Heart left ventricle (tissue), 16 donors: ENCODE measurements around the gene KRT76. TPM values are rescaled to one million over a fixed set of nuclear protein-coding genes. Genes with fewer than 3 reads are reported as not detected.

Experiments used
- ATAC-seq, 4 donors: fragments of 200-7000 bp; cut with Tn5 transposase; one replicate each; pipeline ENCODE4 v1.9.1; 2020 to 2022; ENCODE audit warnings: moderate library complexity in 4 of 4, mild to moderate bottlenecking in 3 of 4, moderate number of reproducible peaks in 1 of 4
- DNase-seq, 5 donors: peaks; one replicate each; pipeline ENCODE4 v3.0.0-alpha.2; 2020
- H3K27ac ChIP-seq, 12 donors: fragments of 200-600 bp; sonication (generic) in 4 of 12; one replicate each; pipeline versions ENCODE4 v1.5.0 to v1.8.0; 2016 to 2022; ENCODE audit warnings: mild to moderate bottlenecking in 2 of 12
- H3K27me3 ChIP-seq, 9 donors: fragments of 200-600 bp; sonication (generic) in 2 of 9; one replicate each; pipeline versions ENCODE4 v1.5.1 to v1.8.0; 2016 to 2022; ENCODE audit warnings: mild to moderate bottlenecking in 3 of 9
- H3K36me3 ChIP-seq, 9 donors: fragments of 200-600 bp; sonication (generic) in 2 of 9; one replicate each; pipeline versions ENCODE4 v1.5.0 to v1.8.0; 2018 to 2022; ENCODE audit warnings: mild to moderate bottlenecking in 2 of 9
- H3K4me1 ChIP-seq, 12 donors: fragments of 200-600 bp; sonication (generic) in 4 of 12; one replicate each; pipeline versions ENCODE4 v1.5.0 to v1.8.0; 2016 to 2022; ENCODE audit warnings: mild to moderate bottlenecking in 3 of 12
- H3K4me3 ChIP-seq, 12 donors: fragments of 200-600 bp; sonication (generic) in 4 of 12; one replicate each; pipeline versions ENCODE4 v1.5.0 to v1.8.0; 2017 to 2022; ENCODE audit warnings: mild to moderate bottlenecking in 9 of 12, moderate library complexity in 4 of 12
- H3K9me3 ChIP-seq, 12 donors: fragments of 200-600 bp; sonication (generic) in 4 of 12; one replicate each; pipeline versions ENCODE4 v1.5.0 to v1.8.0; 2016 to 2022; ENCODE audit warnings: mild to moderate bottlenecking in 1 of 12
- CTCF ChIP-seq, 12 donors: fragments of 200-600 bp; sonication (generic) in 4 of 12; IDR thresholded peaks; one replicate each; pipeline versions ENCODE4 v1.5.0 to v1.8.0; 2018 to 2022; ENCODE audit warnings: antibody characterized with exemption in 12 of 12, mild to moderate bottlenecking in 5 of 12
- POLR2A ChIP-seq, 2 donors: fragments of 450-650 bp; IDR thresholded peaks; one replicate each; pipeline ENCODE4 v1.6.1; 2017; ENCODE audit warnings: antibody characterized with exemption in 2 of 2, mild to moderate bottlenecking in 2 of 2, moderate library complexity in 2 of 2
- WGBS, 4 donors: extraction: QIAGEN DNeasy Blood & Tissue Kit in 2 of 4; methylation state at CpG; one replicate each; pipeline versions ENCODE4 v1.1.5 to v1.1.7; 2013 to 2018; 5-methylcytosine and 5-hydroxymethylcytosine counted together
- intact Hi-C, 10 donors: fragments of 100-400 bp; cut with DNase I; formaldehyde crosslinking; loops; one replicate each; pipeline versions ENCODE4 v1.11.1 to v1.14.2; 2022
- polyA plus RNA-seq, 2 donors: library from polyadenylated mRNA; stranded (reverse); fragments of 200-250 nt; gene quantifications; one replicate each; pipeline ENCODE4 v1.2.3, GENCODE V29; 2013
- total RNA-seq, 9 donors: library from RNA; depleted of rRNA in 2 of 9; stranded (reverse); fragments of >200 nt in 2 of 9; fragmentation: NEBNext Ultra II Directional in 3 of 9; extraction: Animal tissue kit (Norgen Biotek cat#: 25700) in 3 of 9; gene quantifications; one replicate each; pipeline versions ENCODE4 v1.1.0 to v1.2.4, GENCODE V29; 2016 to 2023
- donor health status: ischemic (EF 13 %, LVEDD 7.1; RV severe dilation, severe dysfunction).
- donor health status: healthy with polysubstance abuse.
- donor health status: DM: no; HTN: yes; CAD: no.
- donor health status: DM: no; HTN: no; CAD: no.
- donor health status: ischemic (EF 25% LVEDD 6.9; RV normal size, moderate dysfunction).
- donor health status: ischemic (EF 25% LVEDD 5.7; RV mildly dilated, moderate dysfunction).
- donor health status: healthy.
- donor health status: DM: yes; HTN: yes; CAD: no.
- donor health status: ischemic (EF 35%, LVEDD 5.7; RV mildly dilated, moderate dysfunction).
- donor health status: nonischemic (EF 11% LVEDD 7.7; RV severe dilation, severe dysfunction).
- donor health status: DM: yes; HTN: yes; CAD: no.
- donor health status: PGD.
- donor health status: ischemic (EF 29% LVEDD 5.4; RV normal size, mild dysfunction).
- donor health status: nonischemic (EF 23%, LVEDD 6.1; RV moderate dilation, normal function).

Gene KRT76
- total and polyA plus RNA-seq, 11 donors = not detected

GRCh38 chr12:52769946-52770345, 7.2 kb downstream of the KRT76 start:
- Histone ChIP-seq H3K9me3 (no peaks in the 10 kb centered on the region), H3K27me3 (peaks cover 0 to 9% (median 0%) of the 10 kb centered on the region in 9 donors), H3K36me3 (no peaks in the 10 kb centered on the region), H3K4me3 (no peak overlapping the region), H3K4me1 (no peaks in the 10 kb centered on the region), H3K27ac (no peak overlapping the region)
- intact Hi-C loops = no loop called here
- TF ChIP-seq POLR2A (IDR thresholded peaks at IDR 0.05) = no peak
- TF ChIP-seq CTCF (IDR thresholded peaks at IDR 0.05) = no peak
- no peak for DNase-seq
- ATAC-seq = no peak

GRCh38 chr12:52769354-52769753, 7.8 kb downstream of the KRT76 start:
- intact Hi-C loops = no loop called here
- Histone ChIP-seq H3K27ac (no peak overlapping the region), H3K9me3 (no peaks in the 10 kb centered on the region), H3K27me3 (peaks cover 0 to 9% (median 0%) of the 10 kb centered on the region in 9 donors), H3K4me1 (no peaks in the 10 kb centered on the region), H3K36me3 (no peaks in the 10 kb centered on the region), H3K4me3 (no peak overlapping the region)
- DNase-seq = no peak
- WGBS, 4 donors = 61 to 74% (median 66%) methylated on average over 3 of the region's 3 CpGs
- TF ChIP-seq CTCF (IDR thresholded peaks at IDR 0.05) = no peak
- TF ChIP-seq POLR2A (IDR thresholded peaks at IDR 0.05) = no peak
- ATAC-seq = no peak

- Histone ChIP-seq H3K4me1 (no peaks in the 10 kb centered on the region), H3K9me3 (no peaks in the 10 kb centered on the region), H3K36me3 (no peaks in the 10 kb centered on the region), H3K27me3 (peaks cover 0 to 9% (median 0%) of the 10 kb centered on the region in 9 donors), H3K4me3 (no peak overlapping the region), H3K27ac (no peak overlapping the region)
- no peak for TF ChIP-seq CTCF (IDR thresholded peaks at IDR 0.05)
- no peak for DNase-seq
- ATAC-seq = no peak
- WGBS, 4 donors = 78 to 94% (median 88%) methylated on average over 9 to 10 of the region's 10 CpGs
- intact Hi-C loops = no loop called here
Measured at GRCh38 chr12:52768479-52769200, 8.5 kb downstream of the KRT76 start.

- no peaks in the 10 kb centered on the region for H3K9me3 ChIP-seq
- H3K36me3 ChIP-seq = no peaks in the 10 kb centered on the region
- ATAC-seq (no peak), DNase-seq (no peak)
- intact Hi-C loops = no loop called here
- TF ChIP-seq POLR2A (IDR thresholded peaks at IDR 0.05) (no peak), CTCF (IDR thresholded peaks at IDR 0.05) (no peak)
- H3K4me3 ChIP-seq = no peak overlapping the region
- 31 to 72% (median 38%) methylated on average over 3 of the region's 3 CpGs for WGBS, 4 donors
- H3K27ac ChIP-seq = no peak overlapping the region
- peaks cover 0 to 9% (median 0%) of the 10 kb centered on the region in 9 donors for H3K27me3 ChIP-seq
- H3K4me1 ChIP-seq = no peaks in the 10 kb centered on the region
Measured at GRCh38 chr12:52767427-52767826, 9.7 kb downstream of the KRT76 start.
